SU-DHL-6 (cell line): ENCODE data around the gene RPTOR.

Experiments used
- H2AFZ ChIP-seq: fragments of 200-600 bp; sonication (generic); 2 replicates; pipeline ENCODE4 v1.6.1; 2014; ENCODE audit warnings: low read depth, mild to moderate bottlenecking, moderate library complexity, mixed read lengths, antibody characterized with exemption, low read length; ENCODE audit not compliant: severe bottlenecking
- H3F3A ChIP-seq: fragments of 200-600 bp; shearing (Covaris generic); 2 replicates; pipeline ENCODE4 v1.6.0; 2016; ENCODE audit warnings: antibody characterized with exemption, mild to moderate bottlenecking; ENCODE audit not compliant: insufficient read depth
- H3K27ac ChIP-seq: fragments of 200-600 bp; sonication (generic); 2 replicates; pipeline ENCODE4 v1.5.1; 2016; ENCODE audit warnings: low read depth, mild to moderate bottlenecking, low read length, moderate library complexity, mixed read lengths
- H3K27me3 ChIP-seq: fragments of 200-600 bp; sonication (generic), shearing (Covaris generic); 2 replicates; pipeline ENCODE4 v1.6.0; 2014; ENCODE audit warnings: mild to moderate bottlenecking, low read length
- H3K36me3 ChIP-seq: fragments of 200-600 bp; sonication (generic); 2 replicates; pipeline ENCODE4 v1.6.1; 2014; ENCODE audit warnings: mild to moderate bottlenecking, low read length, mixed read lengths
- H3K4me2 ChIP-seq: fragments of 300-600, 200-600 bp; shearing (Covaris generic), sonication (generic); 2 replicates; pipeline ENCODE4 v1.6.0; 2014; ENCODE audit warnings: low read length, low read depth, mild to moderate bottlenecking; ENCODE audit not compliant: poor library complexity, severe bottlenecking
- H3K4me3 ChIP-seq: fragments of 200-600 bp; sonication (generic); 2 replicates; pipeline ENCODE4 v1.5.1; 2014; ENCODE audit warnings: antibody characterized with exemption, low read length, mild to moderate bottlenecking, mixed read lengths; ENCODE audit not compliant: insufficient read depth, poor library complexity, severe bottlenecking
- H3K79me2 ChIP-seq: fragments of 200-600 bp; sonication (generic); 2 replicates; pipeline ENCODE4 v1.6.1; 2014; ENCODE audit warnings: mild to moderate bottlenecking, low read length, moderate library complexity; ENCODE audit not compliant: insufficient read depth
- H3K9ac ChIP-seq: fragments of 200-600 bp; sonication (generic); 2 replicates; pipeline ENCODE4 v1.7.0; 2014; ENCODE audit warnings: mild to moderate bottlenecking, low read length
- H3K9me2 ChIP-seq: fragments of 200-600 bp; sonication (generic); replicated peaks from 2 replicates; pipeline ENCODE4 v1.6.1; 2014; ENCODE audit warnings: low read length; ENCODE audit not compliant: insufficient read depth
- H3K9me3 ChIP-seq: fragments of 200-600 bp; sonication (generic); 2 replicates; pipeline ENCODE4 v1.6.1; 2014; ENCODE audit warnings: low read length, mixed read lengths; ENCODE audit not compliant: insufficient read depth
- H4K20me1 ChIP-seq: fragments of 200-600 bp; sonication (generic); 2 replicates; pipeline ENCODE4 v1.6.1; 2014; ENCODE audit warnings: low read depth, mild to moderate bottlenecking, antibody characterized with exemption, low read length, moderate library complexity, mixed read lengths
- CTCF ChIP-seq: fragments of 200-600 bp; sonication (generic); IDR thresholded peaks from one replicate; pipeline ENCODE4 v1.5.1; 2017; ENCODE audit warnings: antibody characterized with exemption, mild to moderate bottlenecking, low read length, moderate library complexity; ENCODE audit not compliant: insufficient read depth, poor library complexity, severe bottlenecking
- EZH2phosphoT487 ChIP-seq: fragments of 200-600 bp; sonication (generic), shearing (Covaris generic); conservative IDR thresholded peaks from 2 replicates; pipeline ENCODE4 v1.6.1; 2018; ENCODE audit warnings: mild to moderate bottlenecking, antibody characterized with exemption, low read length, moderate library complexity, mixed read lengths

RPTOR gene

GRCh38 chr17:80804466-80804865 lies 259.8 kb downstream of the RPTOR start:
- Histone ChIP-seq H3K9me2 (no peaks in the 10 kb centered on the region), H3K9me3 (peaks cover 8% of the 10 kb centered on the region; the same call in 1 of the 2 replicates), H3K79me2 (no peaks in the 10 kb centered on the region), H3F3A (no peaks in the 10 kb centered on the region), H4K20me1 (no peaks in the 10 kb centered on the region), H3K9ac (no peak overlapping the region), H3K4me3 (no peak overlapping the region), H3K27me3 (no peaks in the 10 kb centered on the region), H3K36me3 (peaks cover 4% of the 10 kb centered on the region; the same call in 1 of the 2 replicates), H3K4me2 (no peak overlapping the region), H2AFZ (no peak overlapping the region), H3K27ac (no peak overlapping the region)
- no peak for TF ChIP-seq CTCF
- TF ChIP-seq EZH2phosphoT487 = no peak

GRCh38 chr17:80805032-80805751 lies 260.6 kb downstream of the RPTOR start:
- no peak overlapping the region for H2AFZ ChIP-seq
- no peaks in the 10 kb centered on the region for H3K79me2 ChIP-seq
- H3K9ac ChIP-seq = no peak overlapping the region
- no peak overlapping the region for H3K27ac ChIP-seq
- no peak overlapping the region for H3K4me3 ChIP-seq
- H3K4me2 ChIP-seq = no peak overlapping the region
- H3F3A ChIP-seq = no peaks in the 10 kb centered on the region
- H3K9me3 ChIP-seq = peaks cover 8% of the 10 kb centered on the region; the same call in 1 of the 2 replicates
- no peaks in the 10 kb centered on the region for H3K9me2 ChIP-seq
- no peaks in the 10 kb centered on the region for H3K27me3 ChIP-seq
- H4K20me1 ChIP-seq = no peaks in the 10 kb centered on the region
- TF ChIP-seq CTCF (no peak), EZH2phosphoT487 (no peak)
- peaks cover 4% of the 10 kb centered on the region; the same call in 1 of the 2 replicates for H3K36me3 ChIP-seq

- Histone ChIP-seq H3K36me3 (peaks cover 4% of the 10 kb centered on the region; the same call in 1 of the 2 replicates), H3K79me2 (no peaks in the 10 kb centered on the region)
Measured at GRCh38 chr17:80807014-80807413, 262.4 kb downstream of the RPTOR start.

More at GRCh38 chr17:80807014-80807413, 262.4 kb downstream of the RPTOR start:
- no peak overlapping the region for H3K27ac ChIP-seq
- no peaks in the 10 kb centered on the region for H3F3A ChIP-seq
- H3K9ac ChIP-seq = no peak overlapping the region
- peaks cover 8% of the 10 kb centered on the region; the same call in 1 of the 2 replicates for H3K9me3 ChIP-seq
- no peaks in the 10 kb centered on the region for H3K9me2 ChIP-seq
- H4K20me1 ChIP-seq = no peaks in the 10 kb centered on the region
- no peak overlapping the region for H2AFZ ChIP-seq
- H3K4me2 ChIP-seq = no peak overlapping the region
- TF ChIP-seq EZH2phosphoT487 (no peak), CTCF (no peak)
- H3K27me3 ChIP-seq = no peaks in the 10 kb centered on the region
- H3K4me3 ChIP-seq = no peak overlapping the region
